ENCODE measurements around the gene ZSWIM5.

DNA sequence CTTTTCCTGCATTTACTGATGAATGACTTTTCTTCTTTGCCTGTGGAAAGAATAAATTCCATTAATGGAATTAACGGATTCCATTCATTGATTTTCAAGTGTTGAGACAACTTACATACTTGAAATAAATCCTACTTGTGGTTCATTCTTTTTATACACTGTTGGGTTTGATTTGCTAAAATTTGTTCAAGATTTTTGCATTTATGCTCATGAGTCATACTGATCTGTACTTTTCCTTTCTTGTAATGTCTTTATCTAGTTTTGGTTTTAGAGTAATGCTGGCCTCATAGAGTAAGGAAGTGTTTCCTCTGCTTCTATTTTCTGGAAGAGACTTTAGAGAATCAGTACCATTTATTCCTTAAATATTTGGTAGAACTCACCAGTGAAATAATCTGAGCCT, 180.0 kb downstream of the ZSWIM5 start:
- no peak for TF ChIP-seq CTCF (tag by site-specific recombination; IDR thresholded peaks at IDR 0.05)
- no peak for TF ChIP-seq ZNF830 (tag by site-specific recombination; IDR thresholded peaks at IDR 0.05; ENCODE audit: low read depth)
- TF ChIP-seq, protein P1, sequence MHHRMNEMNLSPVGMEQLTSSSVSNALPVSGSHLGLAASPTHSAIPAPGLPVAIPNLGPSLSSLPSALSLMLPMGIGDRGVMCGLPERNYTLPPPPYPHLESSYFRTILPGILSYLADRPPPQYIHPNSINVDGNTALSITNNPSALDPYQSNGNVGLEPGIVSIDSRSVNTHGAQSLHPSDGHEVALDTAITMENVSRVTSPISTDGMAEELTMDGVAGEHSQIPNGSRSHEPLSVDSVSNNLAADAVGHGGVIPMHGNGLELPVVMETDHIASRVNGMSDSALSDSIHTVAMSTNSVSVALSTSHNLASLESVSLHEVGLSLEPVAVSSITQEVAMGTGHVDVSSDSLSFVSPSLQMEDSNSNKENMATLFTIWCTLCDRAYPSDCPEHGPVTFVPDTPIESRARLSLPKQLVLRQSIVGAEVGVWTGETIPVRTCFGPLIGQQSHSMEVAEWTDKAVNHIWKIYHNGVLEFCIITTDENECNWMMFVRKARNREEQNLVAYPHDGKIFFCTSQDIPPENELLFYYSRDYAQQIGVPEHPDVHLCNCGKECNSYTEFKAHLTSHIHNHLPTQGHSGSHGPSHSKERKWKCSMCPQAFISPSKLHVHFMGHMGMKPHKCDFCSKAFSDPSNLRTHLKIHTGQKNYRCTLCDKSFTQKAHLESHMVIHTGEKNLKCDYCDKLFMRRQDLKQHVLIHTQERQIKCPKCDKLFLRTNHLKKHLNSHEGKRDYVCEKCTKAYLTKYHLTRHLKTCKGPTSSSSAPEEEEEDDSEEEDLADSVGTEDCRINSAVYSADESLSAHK (tag by site-specific recombination; IDR thresholded peaks at IDR 0.05): no peak
- no peak for TF ChIP-seq ZNF621 (tag by site-specific recombination; IDR thresholded peaks at IDR 0.05)
- no peak for TF ChIP-seq RBAK (tag by site-specific recombination; IDR thresholded peaks at IDR 0.05)
- TF ChIP-seq ZNF10 (tag by site-specific recombination; IDR thresholded peaks at IDR 0.05): no peak
- TF ChIP-seq ZNF121 (tag by site-specific recombination; IDR thresholded peaks at IDR 0.05): no peak
- no peak for TF ChIP-seq ZNF274 (IDR thresholded peaks at IDR 0.05; ENCODE audit: low read length)
- no peak for TF ChIP-seq ZNF274 (tag by site-specific recombination; IDR thresholded peaks at IDR 0.05; ENCODE audit: borderline replicate concordance)
- TF ChIP-seq GLIS1 (tag by site-specific recombination; IDR thresholded peaks at IDR 0.05): no peak
- TF ChIP-seq MYNN (tag by site-specific recombination; IDR thresholded peaks at IDR 0.05; ENCODE audit: borderline replicate concordance): no peak
- TF ChIP-seq KLF10 (tag by site-specific recombination; IDR thresholded peaks at IDR 0.05): no peak
- TF ChIP-seq, protein P2, sequence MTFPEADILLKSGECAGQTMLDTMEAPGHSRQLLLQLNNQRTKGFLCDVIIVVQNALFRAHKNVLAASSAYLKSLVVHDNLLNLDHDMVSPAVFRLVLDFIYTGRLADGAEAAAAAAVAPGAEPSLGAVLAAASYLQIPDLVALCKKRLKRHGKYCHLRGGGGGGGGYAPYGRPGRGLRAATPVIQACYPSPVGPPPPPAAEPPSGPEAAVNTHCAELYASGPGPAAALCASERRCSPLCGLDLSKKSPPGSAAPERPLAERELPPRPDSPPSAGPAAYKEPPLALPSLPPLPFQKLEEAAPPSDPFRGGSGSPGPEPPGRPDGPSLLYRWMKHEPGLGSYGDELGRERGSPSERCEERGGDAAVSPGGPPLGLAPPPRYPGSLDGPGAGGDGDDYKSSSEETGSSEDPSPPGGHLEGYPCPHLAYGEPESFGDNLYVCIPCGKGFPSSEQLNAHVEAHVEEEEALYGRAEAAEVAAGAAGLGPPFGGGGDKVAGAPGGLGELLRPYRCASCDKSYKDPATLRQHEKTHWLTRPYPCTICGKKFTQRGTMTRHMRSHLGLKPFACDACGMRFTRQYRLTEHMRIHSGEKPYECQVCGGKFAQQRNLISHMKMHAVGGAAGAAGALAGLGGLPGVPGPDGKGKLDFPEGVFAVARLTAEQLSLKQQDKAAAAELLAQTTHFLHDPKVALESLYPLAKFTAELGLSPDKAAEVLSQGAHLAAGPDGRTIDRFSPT (tag by site-specific recombination; IDR thresholded peaks at IDR 0.05): no peak

Data from HEK293 (cell line).